CD4-positive, alpha-beta T cell treated with Interleukin-1 beta for 1 hour (primary cell): ENCODE data around the gene C1orf35.

Experiments
- DNase-seq, 2 donors: peaks; one replicate each; pipeline ENCODE4 v3.0.0-alpha.2; 2020 to 2022

C1orf35 gene

DNA sequence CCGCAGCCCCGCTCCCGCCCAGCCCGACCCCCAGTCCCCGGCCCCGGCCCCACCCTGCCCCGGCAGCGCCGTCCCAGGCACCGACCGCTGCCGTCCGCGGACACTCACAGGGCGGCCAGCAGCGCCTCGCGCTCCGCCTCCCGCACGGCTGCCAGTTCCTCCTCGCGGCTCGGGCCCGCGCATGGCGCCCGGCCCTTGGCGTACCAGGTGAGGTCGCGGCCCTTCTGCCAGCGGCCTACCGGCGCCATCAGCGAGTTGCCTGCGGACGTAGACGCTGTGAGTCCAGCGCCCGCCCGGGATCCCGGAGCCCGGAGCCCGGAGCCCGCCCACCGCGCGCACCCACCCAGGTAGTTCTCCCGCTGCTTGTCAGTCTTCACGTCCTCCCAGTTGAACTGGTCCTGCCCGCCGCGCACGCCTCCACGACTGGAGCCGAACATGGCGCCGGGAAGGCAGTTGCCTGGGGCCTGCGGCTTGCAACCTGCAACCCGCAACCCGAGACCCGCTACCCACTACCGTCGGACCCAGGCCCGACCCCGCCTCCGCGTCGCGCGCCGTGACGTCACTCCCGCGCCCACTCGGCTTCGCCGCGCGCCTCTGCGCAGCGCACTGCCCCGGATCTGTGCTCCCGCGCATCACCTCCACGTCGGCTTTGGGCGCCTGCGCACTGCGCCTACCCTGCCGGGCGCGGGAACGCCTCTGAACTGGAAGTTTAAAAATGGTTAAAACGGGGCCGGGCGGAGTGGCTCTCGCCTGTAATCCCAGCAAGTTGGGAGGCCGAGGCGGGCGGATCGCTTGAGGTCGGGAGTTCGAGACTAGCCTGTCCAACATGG is at the start of gene C1orf35:
Gene C1orf35, minus strand, starts transcription at position 535 of the 830 bp plus-strand sequence. Its CDS starts 98 bp downstream, at position 437.
- DNase-seq = peak; percentile 94 to 95

DNA sequence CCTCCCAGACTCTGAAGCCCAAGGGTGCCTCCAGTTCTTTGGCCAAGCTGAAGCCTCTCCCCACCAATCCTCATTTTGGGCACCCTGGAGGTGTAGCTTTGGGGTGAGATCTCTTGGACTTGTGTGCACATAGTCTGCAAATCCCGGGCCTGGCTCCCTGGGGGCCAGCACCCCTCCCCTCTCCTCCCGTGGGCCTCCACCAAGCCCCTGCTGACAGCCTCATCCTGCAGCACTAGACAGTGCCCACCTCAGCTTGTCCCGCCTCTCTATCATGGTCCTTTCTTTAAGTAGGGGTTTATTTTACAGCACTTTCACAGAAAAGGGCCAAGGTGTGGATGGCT is 49.8 kb upstream of the C1orf35 start:
- no peak for DNase-seq

DNA sequence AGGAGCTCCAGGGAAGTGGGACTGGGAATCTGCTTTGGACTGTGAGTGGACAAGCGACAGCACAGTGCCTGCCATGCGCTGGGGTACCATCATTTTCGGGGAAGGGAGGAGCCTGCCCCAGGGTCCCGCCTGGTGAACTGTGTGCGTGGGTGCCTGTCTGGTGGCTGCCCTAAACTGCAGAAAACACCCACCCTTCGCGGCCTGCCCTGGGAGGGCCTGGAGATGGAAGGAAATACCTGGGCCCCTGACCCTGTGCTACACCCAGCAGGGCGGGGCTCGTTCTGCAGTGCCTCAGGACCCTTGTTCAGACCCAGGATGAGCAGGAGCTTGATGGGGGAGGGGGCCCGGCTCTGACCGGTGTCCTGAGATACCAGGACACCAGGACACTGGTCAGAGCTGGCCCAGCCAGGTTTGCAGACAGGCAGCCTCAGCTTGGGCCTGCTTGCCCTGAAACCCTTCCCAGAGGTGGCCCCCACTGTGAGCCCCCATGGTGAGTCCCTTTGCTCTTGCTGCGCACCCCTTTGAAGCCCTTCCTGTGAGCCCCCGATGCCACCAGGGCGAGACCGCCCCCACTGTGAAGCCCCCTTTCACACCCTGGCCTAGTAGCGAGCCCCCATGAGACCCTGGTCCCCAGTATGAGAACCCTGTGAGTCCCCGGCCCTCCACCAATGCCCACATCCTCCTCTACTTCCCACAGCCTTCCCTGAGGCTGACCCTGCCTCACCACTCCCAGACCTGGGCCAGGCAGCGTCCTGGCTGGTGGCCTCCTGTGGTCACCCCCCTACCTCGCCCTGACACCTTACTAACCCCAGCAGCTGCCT is 49.2 kb upstream of the C1orf35 start:
- no peak for DNase-seq

DNA sequence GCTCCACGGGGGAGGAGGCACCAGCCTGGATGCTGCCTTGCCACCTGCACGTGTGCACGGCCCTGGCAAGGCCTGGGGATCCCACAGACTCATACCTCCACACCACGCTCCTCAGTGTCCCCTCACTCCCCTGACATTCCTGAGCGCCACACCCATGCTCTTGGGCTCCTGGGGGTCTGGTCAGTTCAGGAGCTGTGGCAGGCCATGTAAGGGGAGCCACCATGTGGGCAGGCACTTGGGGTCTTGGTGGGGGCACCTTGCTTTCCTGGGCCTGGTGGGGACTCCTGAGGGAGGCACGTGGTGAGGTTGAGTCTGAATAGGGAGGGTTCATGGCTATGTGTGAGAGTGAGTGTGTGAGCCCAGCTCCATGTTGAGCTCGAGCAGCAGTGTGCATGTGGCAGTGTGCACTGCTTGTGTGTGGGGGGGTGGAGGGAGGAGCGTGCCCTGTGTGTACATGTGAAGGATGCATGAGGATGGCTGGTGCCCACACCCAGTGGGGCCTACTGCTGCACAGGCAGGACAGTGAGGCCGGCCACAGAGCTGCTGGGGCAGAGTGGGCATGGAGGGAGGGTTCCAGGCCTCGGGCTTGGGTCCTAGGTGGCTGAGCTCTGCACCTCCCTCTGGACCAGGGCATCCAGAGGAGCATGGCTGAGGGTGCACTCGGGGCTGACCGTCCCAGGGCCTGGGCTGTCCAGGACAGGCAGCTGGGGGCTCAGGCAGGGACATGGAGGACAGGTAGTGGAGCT is 48.2 kb upstream of the C1orf35 start:
- no peak for DNase-seq

DNA sequence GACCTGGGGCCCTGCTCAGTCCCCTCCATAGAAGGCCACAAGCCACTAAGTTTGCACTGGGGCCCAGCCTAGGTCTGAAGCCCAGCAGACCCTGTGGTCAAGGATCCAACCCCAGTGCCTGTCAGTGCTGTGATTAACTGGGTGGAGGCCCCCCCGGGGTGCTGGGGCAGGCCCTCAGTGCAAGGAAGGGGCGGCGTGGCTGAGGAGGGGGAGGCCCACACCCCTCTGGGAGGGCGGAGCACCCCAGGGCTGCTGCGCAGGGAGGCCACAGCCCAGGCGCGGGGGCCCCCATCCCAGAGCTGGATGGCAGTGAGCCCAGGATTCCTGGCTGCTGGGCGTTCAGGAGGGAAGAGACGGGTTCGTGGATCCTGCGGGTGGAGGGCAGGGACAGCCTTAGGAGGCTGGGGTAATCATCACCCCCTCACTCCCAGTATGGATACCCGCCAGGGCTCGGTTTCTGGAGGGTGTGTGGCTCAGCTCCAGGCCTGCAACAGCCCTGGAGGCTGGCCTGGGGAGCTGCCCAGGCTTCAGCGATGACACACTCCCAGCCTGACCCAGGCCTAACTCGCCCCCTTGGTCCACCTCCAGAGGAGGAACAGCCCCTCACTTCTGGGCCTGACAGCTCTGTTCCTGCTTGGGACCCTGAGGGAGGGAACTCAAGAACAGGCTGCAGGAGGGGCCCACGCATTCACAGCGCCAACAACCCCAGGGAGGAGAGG is 47.5 kb upstream of the C1orf35 start:
- DNase-seq = no peak

DNA sequence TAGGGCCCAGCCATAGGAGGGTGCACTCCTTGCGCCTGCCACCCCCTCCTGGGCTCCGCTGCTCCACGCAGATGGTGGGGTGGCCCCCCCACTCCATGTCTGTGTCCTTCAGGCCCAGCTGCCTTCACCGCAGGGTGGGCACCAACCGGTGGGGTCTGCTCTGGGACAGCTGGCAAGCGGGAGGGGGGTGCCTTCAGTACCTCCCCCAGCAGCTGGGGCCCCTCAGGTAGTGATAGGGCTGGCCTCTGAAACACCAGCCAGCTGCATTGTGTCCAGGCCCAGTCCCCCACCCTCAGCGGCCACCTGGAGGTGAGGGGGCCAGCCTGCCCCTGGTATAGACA is 47.0 kb upstream of the C1orf35 start:
- DNase-seq = no peak

DNA sequence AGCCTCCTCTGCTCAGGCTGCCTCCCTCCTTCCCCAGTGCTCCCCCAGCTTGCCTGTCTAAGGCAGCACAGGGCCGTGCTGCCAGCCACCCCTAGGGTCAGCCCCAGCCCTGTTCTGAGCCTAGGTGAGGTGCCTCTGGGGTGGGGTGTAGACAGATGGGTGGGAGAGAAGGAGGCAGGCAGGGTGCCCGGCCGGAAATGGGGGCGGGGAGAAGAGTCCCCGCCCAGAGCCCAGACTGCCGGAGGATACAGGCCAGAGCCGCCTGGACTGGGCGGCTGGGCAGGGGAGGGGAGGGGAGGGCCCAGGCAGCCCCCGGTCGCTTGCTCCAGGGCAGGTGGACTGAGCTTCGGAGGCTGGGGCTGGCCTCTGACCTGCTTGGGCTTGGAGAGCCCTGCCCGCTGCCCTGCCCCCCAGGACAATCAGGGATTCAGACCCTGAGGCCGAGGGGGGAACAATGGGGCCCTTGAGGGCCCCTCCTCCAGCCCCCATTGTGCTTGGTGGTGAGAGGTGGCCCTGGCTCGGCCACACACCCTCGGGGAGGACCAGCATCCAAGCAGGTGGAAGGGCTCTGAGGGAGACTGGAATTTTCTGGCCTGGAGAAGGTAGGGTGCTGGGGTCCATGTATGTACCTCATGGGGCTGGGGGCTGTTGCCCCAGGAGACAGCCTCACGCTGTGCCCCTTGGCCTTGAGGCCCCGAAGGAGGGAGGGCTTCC is 46.4 kb upstream of the C1orf35 start, which contains the start of gene GJC2:
Gene GJC2, plus strand, starts transcription at position 525 of the 714 bp plus-strand sequence. CDS start 7,829 bp downstream, outside the sequence.
- no peak for DNase-seq

DNA sequence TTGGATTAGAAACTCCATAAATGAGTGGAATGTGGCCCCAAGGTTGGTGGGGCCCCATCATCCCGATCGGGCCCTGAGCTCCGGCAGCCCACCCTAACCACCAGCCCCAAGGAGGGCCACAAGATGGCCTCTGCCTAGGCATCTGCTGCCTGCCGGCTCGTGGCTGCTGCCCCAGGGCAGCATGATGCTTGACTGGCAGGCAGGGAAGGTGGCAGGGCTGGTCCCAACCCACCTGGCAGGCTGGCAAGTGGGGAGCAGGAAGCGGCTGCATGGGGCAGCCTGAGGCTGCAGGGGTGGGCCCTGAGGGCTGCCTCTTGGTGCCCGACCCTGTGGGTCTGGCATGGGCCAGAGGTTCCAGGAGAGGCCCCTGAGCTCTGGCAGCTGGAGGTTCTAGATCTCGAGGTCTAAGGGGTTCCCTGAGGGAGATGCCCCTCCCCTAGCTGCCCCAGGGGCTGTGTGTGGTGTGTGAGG is 45.8 kb upstream of the C1orf35 start:
- no peak for DNase-seq

DNA sequence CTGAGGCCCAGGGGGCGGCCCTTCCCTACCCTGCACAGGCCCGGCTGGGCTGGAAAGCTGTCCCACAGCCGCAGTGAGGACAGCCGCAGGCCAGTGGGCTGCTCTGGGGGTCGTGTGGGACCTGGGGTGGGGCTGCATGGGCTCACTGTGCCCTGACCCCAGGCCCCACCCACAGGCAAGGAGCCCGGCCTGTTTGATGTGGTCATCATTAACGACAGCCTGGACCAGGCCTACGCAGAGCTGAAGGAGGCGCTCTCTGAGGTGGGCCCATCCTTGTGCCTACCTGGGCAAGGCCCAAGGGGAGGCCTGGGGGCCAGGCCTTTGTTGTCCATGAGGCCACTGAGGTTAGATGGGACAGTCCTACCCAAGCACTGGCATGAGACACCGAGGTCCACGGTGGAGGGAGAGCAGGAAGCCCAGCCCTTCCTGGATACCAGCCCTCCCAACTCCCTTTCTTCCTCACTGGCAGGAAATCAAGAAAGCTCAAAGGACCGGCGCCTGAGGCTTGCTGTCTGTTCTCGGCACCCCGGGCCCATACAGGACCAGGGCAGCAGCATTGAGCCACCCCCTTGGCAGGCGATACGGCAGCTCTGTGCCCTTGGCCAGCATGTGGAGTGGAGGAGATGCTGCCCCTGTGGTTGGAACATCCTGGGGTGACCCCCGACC is 45.2 kb upstream of the C1orf35 start:
- no peak for DNase-seq

DNA sequence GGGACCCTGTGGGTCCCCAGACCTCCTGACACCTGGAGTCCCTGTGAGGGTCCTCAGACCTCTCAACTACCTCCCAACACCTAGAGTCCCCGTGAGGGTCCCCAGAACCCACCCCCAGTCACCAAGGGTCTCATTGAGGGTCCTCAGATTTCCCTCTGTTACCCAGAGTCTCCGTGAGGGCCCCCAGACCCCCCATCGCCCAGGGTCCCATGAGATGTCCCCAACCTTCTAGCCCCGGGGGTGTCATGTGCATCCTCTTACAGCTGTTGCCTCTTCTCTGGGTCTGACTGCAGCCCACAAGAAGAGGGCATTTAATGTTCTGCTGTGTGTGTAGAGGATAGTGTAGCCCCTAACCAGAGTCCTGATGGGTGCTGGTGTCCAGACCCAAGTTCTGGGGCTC is 44.6 kb upstream of the C1orf35 start:
- no peak for DNase-seq

DNA sequence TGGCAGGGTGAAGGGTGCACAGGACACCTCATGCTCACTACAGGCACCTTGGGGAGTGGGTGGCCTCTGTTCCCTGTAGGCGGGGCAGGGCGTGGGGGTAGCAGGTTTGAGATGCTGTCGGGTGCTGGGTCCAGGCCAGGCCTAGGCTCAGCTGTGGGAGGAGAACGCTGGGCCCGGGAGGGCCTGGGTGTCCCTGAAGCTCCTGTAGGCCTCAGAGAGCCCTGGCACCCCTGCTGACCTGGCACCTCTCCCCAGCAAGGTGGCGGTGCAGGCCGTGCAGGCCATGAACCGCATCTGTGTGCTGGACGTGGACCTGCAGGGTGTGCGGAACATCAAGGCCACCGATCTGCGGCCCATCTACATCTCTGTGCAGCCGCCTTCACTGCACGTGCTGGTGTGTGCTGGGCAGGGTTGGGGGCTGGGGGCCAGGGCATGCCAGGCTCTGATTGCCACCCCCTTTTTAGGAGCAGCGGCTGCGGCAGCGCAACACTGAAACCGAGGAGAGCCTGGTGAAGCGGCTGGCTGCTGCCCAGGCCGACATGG is 44.1 kb upstream of the C1orf35 start:
- no peak for DNase-seq

DNA sequence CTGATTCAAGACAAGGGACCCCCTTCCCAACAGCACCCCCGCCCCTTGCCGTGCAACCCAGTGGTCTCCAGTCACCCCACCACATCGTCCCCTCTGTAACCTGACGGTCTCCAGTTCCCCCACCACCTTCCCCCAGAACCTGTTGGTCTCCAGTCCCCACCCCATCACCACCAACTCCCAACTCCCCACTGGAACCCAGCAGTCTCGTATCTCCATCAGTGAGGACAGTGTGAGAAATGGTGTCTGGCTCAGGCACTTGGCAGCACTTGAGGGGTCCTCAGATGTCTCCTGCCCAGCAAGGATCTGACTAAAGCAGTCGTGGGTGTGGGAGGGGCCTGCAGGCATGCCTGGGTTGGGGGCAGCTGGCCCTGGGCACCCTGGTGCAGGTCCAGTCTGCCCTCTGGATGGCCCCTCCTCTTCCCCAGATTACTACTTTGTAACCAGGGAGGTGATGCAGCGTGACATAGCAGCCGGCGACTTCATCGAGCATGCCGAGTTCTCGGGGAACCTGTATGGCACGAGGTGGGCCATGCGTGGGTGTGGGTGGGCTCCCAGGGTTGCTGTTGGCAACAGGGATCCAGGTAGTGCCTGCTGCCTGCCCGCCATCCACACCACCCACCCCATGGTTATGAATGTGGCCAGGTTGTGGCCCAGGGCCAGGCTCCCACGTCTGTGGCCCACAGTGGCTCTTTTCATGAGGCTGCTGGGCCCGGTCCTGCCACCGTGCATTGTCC is 43.5 kb upstream of the C1orf35 start:
- no peak for DNase-seq

DNA sequence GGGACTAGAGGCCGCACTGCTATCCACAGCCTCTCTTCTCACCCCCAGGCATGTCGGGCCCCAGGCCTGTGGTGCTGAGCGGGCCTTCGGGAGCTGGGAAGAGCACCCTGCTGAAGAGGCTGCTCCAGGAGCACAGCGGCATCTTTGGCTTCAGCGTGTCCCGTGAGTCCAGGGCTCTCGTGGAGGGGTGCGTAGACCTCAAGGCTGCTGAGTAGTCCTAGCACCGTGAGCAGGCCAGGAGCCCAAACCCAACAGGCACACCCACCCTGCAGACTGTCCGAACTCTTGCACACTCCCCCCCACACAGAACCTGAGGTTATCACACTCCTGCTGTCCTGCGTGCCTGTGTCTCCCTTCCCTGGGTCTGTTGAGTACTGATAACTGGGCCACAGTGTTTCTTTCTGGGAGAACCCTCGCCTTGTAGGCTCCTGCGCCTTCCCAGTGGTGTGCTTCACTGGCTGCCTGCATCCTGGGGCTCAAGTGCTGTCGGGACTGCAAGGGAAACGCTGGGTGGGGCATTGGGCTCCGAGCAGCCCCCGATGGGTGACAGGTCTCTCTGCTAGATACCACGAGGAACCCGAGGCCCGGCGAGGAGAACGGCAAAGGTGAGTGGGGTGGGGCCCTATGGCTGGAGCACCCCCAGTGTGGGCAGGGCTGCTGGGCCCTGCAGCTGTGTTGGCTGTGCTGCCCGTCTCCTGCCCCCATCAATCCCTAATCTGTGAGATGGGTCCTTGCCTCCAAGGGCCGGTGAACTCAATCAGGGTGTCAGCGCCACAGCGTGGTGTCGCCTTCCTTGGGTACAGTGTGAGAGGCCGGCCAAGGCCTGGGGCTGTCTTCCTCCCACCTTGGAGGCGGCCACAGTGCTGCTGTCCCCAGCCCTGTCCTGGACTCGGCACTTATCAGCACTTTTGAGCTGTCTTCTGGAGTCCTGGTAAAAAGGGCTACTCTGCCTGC is 42.6 kb upstream of the C1orf35 start:
- no peak for DNase-seq

DNA sequence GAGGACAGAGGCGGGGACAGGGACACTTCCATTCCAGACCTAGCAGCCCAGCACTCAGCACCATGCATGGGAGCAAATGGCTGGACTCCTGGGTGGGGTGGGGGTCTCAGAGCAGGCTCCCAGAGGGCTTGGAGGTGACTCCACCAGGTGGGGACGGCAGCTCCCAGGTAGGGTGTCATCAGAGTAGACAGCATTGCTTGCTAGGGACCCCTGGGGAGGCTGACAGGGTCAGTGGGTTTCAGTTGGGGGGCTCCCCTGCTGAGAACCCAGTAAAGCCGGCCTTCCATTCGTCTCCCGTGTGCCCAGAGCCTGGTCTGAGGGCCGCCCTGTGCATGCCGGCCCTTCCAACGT is 41.8 kb upstream of the C1orf35 start:
- DNase-seq = no peak

DNA sequence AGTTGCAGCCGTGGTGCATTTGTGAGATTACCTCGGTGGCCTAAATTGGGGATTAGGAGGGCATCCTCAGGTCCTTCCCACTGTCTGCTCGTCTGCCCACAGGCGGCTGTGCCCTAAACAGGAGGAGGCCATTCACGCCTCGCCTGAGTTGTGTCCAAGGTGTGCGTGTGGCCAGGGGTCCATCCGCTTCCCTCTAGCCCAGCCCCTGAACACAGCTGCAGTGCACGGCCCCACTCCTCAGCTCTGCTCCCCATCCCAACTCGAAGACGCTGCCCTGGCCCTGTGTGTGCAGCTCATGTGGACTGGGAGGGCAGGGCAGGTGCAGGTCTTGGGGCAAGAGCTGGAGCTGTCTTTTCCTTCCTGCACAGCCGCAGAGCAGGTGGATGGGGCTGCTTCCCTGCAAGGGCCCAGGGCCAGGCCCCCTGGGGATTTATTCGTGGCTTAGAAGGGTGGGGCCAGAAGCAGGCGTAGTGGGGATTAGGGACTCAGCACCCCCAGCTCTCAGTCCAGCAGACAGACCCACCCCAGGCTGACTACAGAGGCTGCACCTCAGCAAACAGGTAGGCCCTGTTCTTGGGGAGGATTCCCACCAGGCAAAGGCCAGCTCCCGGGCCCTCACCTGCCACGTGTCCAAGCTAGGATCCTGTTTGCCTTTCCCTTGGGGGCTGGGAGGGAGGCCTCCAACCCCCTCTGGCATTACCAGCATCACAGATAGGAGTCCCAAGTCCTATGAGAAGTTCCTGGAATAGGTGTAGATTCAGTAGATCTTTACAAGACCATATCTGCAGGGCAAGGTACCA is 41.3 kb upstream of the C1orf35 start:
- no peak for DNase-seq

DNA sequence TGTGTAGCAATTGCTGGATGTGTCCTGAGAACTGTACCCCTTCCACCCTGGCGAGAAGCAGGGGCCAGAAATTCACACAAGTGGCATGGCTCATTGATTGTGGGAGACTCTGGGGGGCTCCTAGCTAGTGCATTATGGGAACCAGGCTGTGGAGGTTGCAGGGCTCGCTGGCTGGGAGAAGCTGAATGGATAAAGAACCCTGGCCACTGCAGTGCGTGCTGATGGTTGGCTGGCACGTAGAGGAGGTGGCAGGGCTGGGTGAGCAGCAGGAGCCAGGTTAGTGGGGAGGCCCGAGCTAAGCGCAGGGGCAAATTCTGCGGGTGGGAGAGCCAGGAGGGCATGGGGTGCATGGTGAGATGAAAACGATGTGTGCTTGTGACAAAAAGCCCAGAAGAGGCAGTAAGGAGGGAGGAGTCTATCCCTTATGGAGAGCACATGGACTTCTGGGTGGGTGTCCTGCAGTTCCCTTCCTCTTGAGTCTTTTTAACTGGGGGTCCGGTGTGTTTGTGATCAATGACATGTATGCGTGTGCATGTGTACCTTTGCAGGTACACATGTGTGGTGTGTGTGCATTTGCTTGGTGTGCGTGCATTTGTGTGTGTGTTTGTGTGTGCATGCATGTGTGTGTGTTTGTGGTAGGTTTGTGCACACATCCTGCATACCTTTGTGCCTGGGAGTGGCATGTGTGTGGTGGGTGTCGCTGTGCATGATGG is 40.5 kb upstream of the C1orf35 start:
- no peak for DNase-seq

DNA sequence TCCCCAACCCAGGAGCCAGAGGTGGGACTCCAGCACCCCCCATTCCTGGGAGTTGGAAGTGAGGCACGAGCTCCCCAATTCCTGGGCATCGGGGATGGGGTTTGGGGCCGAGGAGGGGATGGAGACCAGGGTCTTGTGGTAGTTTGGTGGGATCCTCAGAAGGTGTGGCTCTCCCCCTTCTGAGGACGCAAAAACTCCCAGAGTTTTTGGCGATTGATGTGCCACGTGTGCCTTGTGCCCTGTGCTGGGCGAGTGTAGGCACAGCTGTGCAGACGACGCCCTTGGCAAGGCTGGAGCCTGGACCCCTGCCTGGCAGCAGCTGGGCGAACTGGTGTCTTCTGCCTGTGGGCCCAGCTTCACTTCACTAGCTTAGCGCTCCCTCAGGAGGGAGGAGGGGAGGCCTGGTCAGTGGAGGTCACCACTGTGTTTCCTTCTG is 39.6 kb upstream of the C1orf35 start:
- DNase-seq = no peak
